RPMI8226 (cell line): ENCODE measurements around the gene OR6C74.

Experiments used
- DNase-seq: peaks from one replicate; pipeline ENCODE4 v3.0.0-alpha.2; 2015

Gene OR6C74

GRCh38 chr12:55244309-55244708 is at the start of gene OR6C74:
Gene OR6C74 (plus strand): TSS chr12:55244609. CDS start chr12:55247288, 2,679 bp downstream.
- no peak for DNase-seq

GRCh38 chr12:55220725-55221124 is 23.7 kb upstream of the OR6C74 start, which contains the start of gene OR10A7:
Gene OR10A7 (plus strand): TSS chr12:55221025. CDS start chr12:55221025, 0 bp downstream.
- DNase-seq: no peak

- DNase-seq: no peak
Observed at GRCh38 chr12:55226523-55226922, 17.9 kb upstream of the OR6C74 start.

GRCh38 chr12:55227643-55228042 is 16.8 kb upstream of the OR6C74 start:
- no peak for DNase-seq

GRCh38 chr12:55246159-55246558 is 1.8 kb downstream of the OR6C74 start:
- no peak for DNase-seq

- no peak for DNase-seq
Observed at GRCh38 chr12:55250944-55251343, 6.5 kb downstream of the OR6C74 start.

- DNase-seq: no peak
Observed at GRCh38 chr12:55253281-55253680, 8.9 kb downstream of the OR6C74 start.

GRCh38 chr12:55256831-55257230 is 12.4 kb downstream of the OR6C74 start:
- DNase-seq: no peak

- no peak for DNase-seq
Observed at GRCh38 chr12:55258303-55258702, 13.9 kb downstream of the OR6C74 start.

GRCh38 chr12:55280991-55281390 is 36.6 kb downstream of the OR6C74 start:
- no peak for DNase-seq

- no peak for DNase-seq
Observed at GRCh38 chr12:55289999-55290398, 45.6 kb downstream of the OR6C74 start.
